HL-60 (cell line): ENCODE data around the gene CTBS.

Experiments
- POLR2AphosphoS5 ChIP-seq: IDR thresholded peaks from 2 replicates; pipeline ENCODE4 v1.6.1; 2012; ENCODE audit warnings: low read depth
- SPI1 ChIP-seq: IDR thresholded peaks from 2 replicates; pipeline ENCODE4 v1.6.1; 2012; ENCODE audit warnings: low read depth, mild to moderate bottlenecking, borderline replicate concordance
- TF ChIP-seq, protein P1 (sequence below): IDR thresholded peaks from one replicate; pipeline ENCODE4 v1.5.1; 2011; ENCODE audit warnings: low read length, control low read depth, inconsistent platforms; ENCODE audit not compliant: insufficient read depth
- TF ChIP-seq, protein P2 (sequence below): IDR thresholded peaks from 2 replicates; pipeline ENCODE4 v1.6.1; 2012; ENCODE audit warnings: low read depth; ENCODE audit not compliant: insufficient replicate concordance

DNA sequence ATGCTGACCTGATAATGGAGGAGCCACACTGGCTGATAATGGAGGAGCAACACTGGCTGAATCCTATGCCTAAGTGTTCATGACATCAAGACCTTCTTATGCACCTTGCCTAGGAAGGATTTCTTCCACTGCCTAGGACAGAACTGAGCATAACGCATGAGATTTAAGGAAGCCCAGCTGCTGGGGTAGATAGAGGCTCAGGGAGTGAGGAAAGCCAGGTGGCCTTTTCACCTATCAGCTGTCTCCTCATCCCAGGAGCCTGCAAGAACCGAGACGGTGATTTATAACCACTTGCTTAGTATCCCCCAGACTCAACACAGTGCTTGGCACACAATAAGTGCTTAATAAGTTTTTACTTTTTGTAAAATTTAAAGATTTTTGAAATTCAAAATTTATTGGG, 7.4 kb upstream of the CTBS start:
- TF ChIP-seq POLR2AphosphoS5 (no peak), SPI1 (no peak)
- TF ChIP-seq, protein P1, sequence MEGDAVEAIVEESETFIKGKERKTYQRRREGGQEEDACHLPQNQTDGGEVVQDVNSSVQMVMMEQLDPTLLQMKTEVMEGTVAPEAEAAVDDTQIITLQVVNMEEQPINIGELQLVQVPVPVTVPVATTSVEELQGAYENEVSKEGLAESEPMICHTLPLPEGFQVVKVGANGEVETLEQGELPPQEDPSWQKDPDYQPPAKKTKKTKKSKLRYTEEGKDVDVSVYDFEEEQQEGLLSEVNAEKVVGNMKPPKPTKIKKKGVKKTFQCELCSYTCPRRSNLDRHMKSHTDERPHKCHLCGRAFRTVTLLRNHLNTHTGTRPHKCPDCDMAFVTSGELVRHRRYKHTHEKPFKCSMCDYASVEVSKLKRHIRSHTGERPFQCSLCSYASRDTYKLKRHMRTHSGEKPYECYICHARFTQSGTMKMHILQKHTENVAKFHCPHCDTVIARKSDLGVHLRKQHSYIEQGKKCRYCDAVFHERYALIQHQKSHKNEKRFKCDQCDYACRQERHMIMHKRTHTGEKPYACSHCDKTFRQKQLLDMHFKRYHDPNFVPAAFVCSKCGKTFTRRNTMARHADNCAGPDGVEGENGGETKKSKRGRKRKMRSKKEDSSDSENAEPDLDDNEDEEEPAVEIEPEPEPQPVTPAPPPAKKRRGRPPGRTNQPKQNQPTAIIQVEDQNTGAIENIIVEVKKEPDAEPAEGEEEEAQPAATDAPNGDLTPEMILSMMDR = no peak
- TF ChIP-seq, protein P2, sequence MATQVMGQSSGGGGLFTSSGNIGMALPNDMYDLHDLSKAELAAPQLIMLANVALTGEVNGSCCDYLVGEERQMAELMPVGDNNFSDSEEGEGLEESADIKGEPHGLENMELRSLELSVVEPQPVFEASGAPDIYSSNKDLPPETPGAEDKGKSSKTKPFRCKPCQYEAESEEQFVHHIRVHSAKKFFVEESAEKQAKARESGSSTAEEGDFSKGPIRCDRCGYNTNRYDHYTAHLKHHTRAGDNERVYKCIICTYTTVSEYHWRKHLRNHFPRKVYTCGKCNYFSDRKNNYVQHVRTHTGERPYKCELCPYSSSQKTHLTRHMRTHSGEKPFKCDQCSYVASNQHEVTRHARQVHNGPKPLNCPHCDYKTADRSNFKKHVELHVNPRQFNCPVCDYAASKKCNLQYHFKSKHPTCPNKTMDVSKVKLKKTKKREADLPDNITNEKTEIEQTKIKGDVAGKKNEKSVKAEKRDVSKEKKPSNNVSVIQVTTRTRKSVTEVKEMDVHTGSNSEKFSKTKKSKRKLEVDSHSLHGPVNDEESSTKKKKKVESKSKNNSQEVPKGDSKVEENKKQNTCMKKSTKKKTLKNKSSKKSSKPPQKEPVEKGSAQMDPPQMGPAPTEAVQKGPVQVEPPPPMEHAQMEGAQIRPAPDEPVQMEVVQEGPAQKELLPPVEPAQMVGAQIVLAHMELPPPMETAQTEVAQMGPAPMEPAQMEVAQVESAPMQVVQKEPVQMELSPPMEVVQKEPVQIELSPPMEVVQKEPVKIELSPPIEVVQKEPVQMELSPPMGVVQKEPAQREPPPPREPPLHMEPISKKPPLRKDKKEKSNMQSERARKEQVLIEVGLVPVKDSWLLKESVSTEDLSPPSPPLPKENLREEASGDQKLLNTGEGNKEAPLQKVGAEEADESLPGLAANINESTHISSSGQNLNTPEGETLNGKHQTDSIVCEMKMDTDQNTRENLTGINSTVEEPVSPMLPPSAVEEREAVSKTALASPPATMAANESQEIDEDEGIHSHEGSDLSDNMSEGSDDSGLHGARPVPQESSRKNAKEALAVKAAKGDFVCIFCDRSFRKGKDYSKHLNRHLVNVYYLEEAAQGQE = no peak
